ENCODE data around the gene ARL8B. TPM values are rescaled to one million over a fixed set of nuclear protein-coding genes. Genes with fewer than 3 reads are reported as not detected.

Gene ARL8B
- total RNA-seq, 1 experiment from 2014 or later, result 43.8 TPM

- Histone ChIP-seq H3K36me3 (ENCODE audit: low read depth, low read length) (0 out of 2 replicates have a peak, but pooled peaks cover 4% of the 10 kb centered on the region), H4K20me1 (ENCODE audit: low read length) (peaks cover 40% of the 10 kb centered on the region), H2AFZ (ENCODE audit: low read length) (no peak overlapping the region), H3K4me1 (ENCODE audit: insufficient read depth, low read length) (peaks cover 31% of the 10 kb centered on the region), H3F3A (ENCODE audit: low read length, unreplicated experiment) (no peaks in the 10 kb centered on the region), H3K4me3 (ENCODE audit: low read length) (peak overlapping the region; percentile 93), H3K9me2 (replicated peaks; ENCODE audit: low read length) (no peaks in the 10 kb centered on the region), H3K4me2 (ENCODE audit: low read length) (peak overlapping the region; percentile 99), H3K79me2 (ENCODE audit: low read length) (peaks cover 69% of the 10 kb centered on the region), H3K27me3 (ENCODE audit: low read length) (no peaks in the 10 kb centered on the region), H3K9ac (ENCODE audit: low read length) (peak overlapping the region; percentile 96), H3K9me3 (ENCODE audit: low read length) (no peaks in the 10 kb centered on the region), H3K27ac (ENCODE audit: low read length) (peak overlapping the region; percentile 78)
- no TSS peak for BruUV-seq (replicated peaks)
- intact Hi-C loops (cut with micrococcal nuclease), result loop anchor here (2.0 to 5.0 kb wide), 4 partner anchors 71 to 467 kb away; partner anchors contain the start of gene BHLHE40
- ATAC-seq (no peak; the same call in 1 of the 2 replicates), DNase-seq (no peak)
- POLR2A ChIA-PET (ENCODE audit: unreplicated experiment), result interaction anchor here (0.6 to 1.3 kb wide), 2 partner anchors 15 to 64 kb away, joined by 3 to 5 read pairs; no protein-coding TSS in a partner anchor
- CTCF ChIA-PET, result interaction anchor here (0.6 to 0.7 kb wide), 2 partner anchors 145 to 412 kb away, joined by 3 read pairs; no protein-coding TSS in a partner anchor
- TF ChIP-seq EZH2phosphoT487 (IDR thresholded peaks at IDR 0.05; ENCODE audit: borderline replicate concordance, low read length) (no peak), EZH2 (IDR thresholded peaks at IDR 0.05; ENCODE audit: low read length, unreplicated experiment) (no peak)
These were observed 1.8 kb downstream of the ARL8B start for GRCh38 chr3:5123937-5124336.

GRCh38 chr3:5126586-5126985, 4.5 kb downstream of the ARL8B start:
- ChIA-PET CTCF (no interaction called here), POLR2A (ENCODE audit: unreplicated experiment) (no interaction called here)
- no peak overlapping the region for H3K4me3 ChIP-seq (ENCODE audit: low read length)
- peaks cover 30% of the 10 kb centered on the region for H3K4me1 ChIP-seq (ENCODE audit: insufficient read depth, low read length)
- no peaks in the 10 kb centered on the region for H3K9me2 ChIP-seq (replicated peaks; ENCODE audit: low read length)
- BruUV-seq (replicated peaks), result no TSS peak
- no peak overlapping the region for H3K27ac ChIP-seq (ENCODE audit: low read length)
- H3K9ac ChIP-seq (ENCODE audit: low read length), result no peak overlapping the region
- DNase-seq (no peak), ATAC-seq (no peak)
- peaks cover 4% of the 10 kb centered on the region; the same call in 1 of the 2 replicates for H3K36me3 ChIP-seq (ENCODE audit: low read depth, low read length)
- peak overlapping the region; percentile 12; the same call in 1 of the 2 replicates for H3K4me2 ChIP-seq (ENCODE audit: low read length)
- H3F3A ChIP-seq (ENCODE audit: low read length, unreplicated experiment), result no peaks in the 10 kb centered on the region
- H3K27me3 ChIP-seq (ENCODE audit: low read length), result no peaks in the 10 kb centered on the region
- peaks cover 43% of the 10 kb centered on the region for H4K20me1 ChIP-seq (ENCODE audit: low read length)
- no peak overlapping the region for H2AFZ ChIP-seq (ENCODE audit: low read length)
- peaks cover 95% of the 10 kb centered on the region for H3K79me2 ChIP-seq (ENCODE audit: low read length)
- H3K9me3 ChIP-seq (ENCODE audit: low read length), result no peaks in the 10 kb centered on the region
- TF ChIP-seq CTCF (conservative IDR thresholded peaks at IDR 0.05; ENCODE audit: low read depth, low read length) (no peak), EZH2phosphoT487 (IDR thresholded peaks at IDR 0.05; ENCODE audit: borderline replicate concordance, low read length) (no peak), EZH2 (IDR thresholded peaks at IDR 0.05; ENCODE audit: low read length, unreplicated experiment) (no peak)
- intact Hi-C loops (cut with micrococcal nuclease), result no loop called here

GRCh38 chr3:5128849-5129248, 6.8 kb downstream of the ARL8B start:
- no TSS peak for BruUV-seq (replicated peaks)
- peaks cover 26% of the 10 kb centered on the region for H3K4me1 ChIP-seq (ENCODE audit: insufficient read depth, low read length)
- DNase-seq, result no peak
- no peak overlapping the region for H3K4me2 ChIP-seq (ENCODE audit: low read length)
- no peaks in the 10 kb centered on the region for H3K9me2 ChIP-seq (replicated peaks; ENCODE audit: low read length)
- no peak overlapping the region for H3K4me3 ChIP-seq (ENCODE audit: low read length)
- H3K79me2 ChIP-seq (ENCODE audit: low read length), result peaks cover 99% of the 10 kb centered on the region
- CTCF ChIA-PET, result no interaction called here
- POLR2A ChIA-PET (ENCODE audit: unreplicated experiment), result no interaction called here
- no peaks in the 10 kb centered on the region for H3F3A ChIP-seq (ENCODE audit: low read length, unreplicated experiment)
- ATAC-seq, result no peak
- intact Hi-C loops (cut with micrococcal nuclease), result no loop called here
- no peak overlapping the region for H3K9ac ChIP-seq (ENCODE audit: low read length)
- no peak overlapping the region for H2AFZ ChIP-seq (ENCODE audit: low read length)
- peaks cover 49% of the 10 kb centered on the region for H4K20me1 ChIP-seq (ENCODE audit: low read length)
- no peaks in the 10 kb centered on the region for H3K27me3 ChIP-seq (ENCODE audit: low read length)
- no peak for TF ChIP-seq EZH2phosphoT487 (IDR thresholded peaks at IDR 0.05; ENCODE audit: borderline replicate concordance, low read length)
- no peak for TF ChIP-seq CTCF (conservative IDR thresholded peaks at IDR 0.05; ENCODE audit: low read depth, low read length)
- TF ChIP-seq EZH2 (IDR thresholded peaks at IDR 0.05; ENCODE audit: low read length, unreplicated experiment), result no peak
- H3K27ac ChIP-seq (ENCODE audit: low read length), result no peak overlapping the region
- peaks cover 4% of the 10 kb centered on the region; the same call in 1 of the 2 replicates for H3K36me3 ChIP-seq (ENCODE audit: low read depth, low read length)
- no peaks in the 10 kb centered on the region for H3K9me3 ChIP-seq (ENCODE audit: low read length)

Data from PC-3 (cell line).